ENCODE results near the gene MYL10.
"Not testable (repeated sequence)": the region's sequence is repeated elsewhere in the genome, so short reads cannot be mapped to it uniquely, and the experiment has no call there.

The MYL10 gene

GRCh38 chr7:101650579-101651081 is 21.5 kb upstream of the MYL10 start:
- no peak for DNase-seq

- not testable (repeated sequence) for DNase-seq
Measured at GRCh38 chr7:101647876-101648275, 18.8 kb upstream of the MYL10 start.

- no peak for DNase-seq
Measured at GRCh38 chr7:101645951-101646350, 16.9 kb upstream of the MYL10 start.

GRCh38 chr7:101644879-101645278 is 15.8 kb upstream of the MYL10 start:
- no peak for DNase-seq

GRCh38 chr7:101639127-101639526 is 10.0 kb upstream of the MYL10 start:
- not testable (repeated sequence) for DNase-seq

- DNase-seq, result no peak
Measured at GRCh38 chr7:101636822-101637623, 7.9 kb upstream of the MYL10 start.

GRCh38 chr7:101635484-101635883 is 6.4 kb upstream of the MYL10 start:
- DNase-seq, result no peak

GRCh38 chr7:101634196-101634717 is 5.2 kb upstream of the MYL10 start:
- no peak for DNase-seq

GRCh38 chr7:101633511-101633910 is 4.4 kb upstream of the MYL10 start:
- DNase-seq, result no peak

- peak; percentile 41 for DNase-seq
Measured at GRCh38 chr7:101632641-101633040, 3.5 kb upstream of the MYL10 start.

- no peak for DNase-seq
Measured at GRCh38 chr7:101631224-101631714, 2.2 kb upstream of the MYL10 start.

GRCh38 chr7:101630591-101630990 is 1.5 kb upstream of the MYL10 start:
- no peak for DNase-seq

GRCh38 chr7:101628522-101628921 is 574 bp downstream of the MYL10 start:
- no peak for DNase-seq

GRCh38 chr7:101626758-101627157 is 2.3 kb downstream of the MYL10 start:
- no peak for DNase-seq

GRCh38 chr7:101626069-101626671 is 2.9 kb downstream of the MYL10 start:
- no peak for DNase-seq

- no peak for DNase-seq
Measured at GRCh38 chr7:101625031-101625791, 3.9 kb downstream of the MYL10 start.

- DNase-seq, result no peak
Measured at GRCh38 chr7:101624246-101625001, 4.7 kb downstream of the MYL10 start.

- no peak for DNase-seq
Measured at GRCh38 chr7:101622609-101623173, 6.4 kb downstream of the MYL10 start.

- DNase-seq, result no peak
Measured at GRCh38 chr7:101620991-101621390, 8.1 kb downstream of the MYL10 start.

- DNase-seq, result no peak
Measured at GRCh38 chr7:101620395-101620794, 8.7 kb downstream of the MYL10 start.

GRCh38 chr7:101618916-101619315 is 10.2 kb downstream of the MYL10 start:
- no peak for DNase-seq

Measured in activated CD4-positive, alpha-beta T cell treated with anti-CD3 and anti-CD28 coated beads for 48 hours (primary cell).